K562 (cell line): ENCODE measurements around the gene KRT222. TPM values are rescaled to one million over a fixed set of nuclear protein-coding genes. Genes with fewer than 3 reads are reported as not detected.

Experiments used
- ATAC-seq: fragments of 200-7000 bp; cut with Tn5 transposase; 3 replicates; pipeline ENCODE4 v1.9.1; 2020; ENCODE audit warnings: moderate library complexity
- BruUV-seq: library from RNA; stranded (reverse); fragments of 400-500 nt; replicated peaks from 2 replicates; lab custom pipeline; 2021; lab: Mats Ljungman, UMichigan
- CTCF ChIA-PET: fragments of 300-600 bp; formaldehyde crosslinking; extraction: SDS; loops from one replicate; lab custom pipeline; 2021; ENCODE audit warnings: low intra/inter-chr PET ratio; lab: Yijun Ruan, JAX
- POLR2A ChIA-PET: fragments of 300-600, 350-650 bp; sonication (Branson Sonifier 250); formaldehyde crosslinking; extraction: SDS; loops from one replicate; lab custom pipeline; 2021; ENCODE audit warnings: antibody characterized with exemption, inconsistent platforms; lab: Yijun Ruan, JAX
- DNase-seq, 4 experiments: peaks; one replicate each; pipeline versions ENCODE4 v3.0.0 to v3.0.0-alpha.2; 2011 to 2018; ENCODE audit warnings: low spot score in 3 of 4, mixed read lengths in 3 of 4; ENCODE audit errors: extremely low read depth in 1 of 4
- FAIRE-seq: peaks from 2 replicates; lab custom pipeline; 2011; peaks lifted over from hg19 to GRCh38; lab: Jason Lieb, UNC
- H2AFZ ChIP-seq: 2 replicates; pipeline ENCODE4 v1.6.0; 2011; ENCODE audit warnings: low read depth, low read length, control low read depth, inconsistent platforms
- H3K27ac ChIP-seq: fragments of 200-600 bp; 3 replicates; pipeline ENCODE4 v1.8.0; 2011; ENCODE audit warnings: low read depth, mild to moderate bottlenecking, control low read depth, inconsistent platforms, low read length, moderate library complexity, mixed read lengths; ENCODE audit errors: extremely low read depth
- H3K27me3 ChIP-seq, 2 experiments: fragments of 300-600 bp in 1 of 2; 2 replicates in 1 of 2; 3 replicates in 1 of 2; pipeline versions ENCODE4 v1.6.0 to v1.8.0; 2011; ENCODE audit warnings: inconsistent platforms in 2 of 2, low read length in 2 of 2, mild to moderate bottlenecking in 1 of 2, mixed read lengths in 1 of 2, moderate library complexity in 1 of 2; ENCODE audit not compliant: control insufficient read depth in 2 of 2, insufficient read depth in 2 of 2
- H3K36me3 ChIP-seq: fragments of 300-600 bp; 3 replicates; pipeline ENCODE4 v1.8.0; 2011; ENCODE audit warnings: mild to moderate bottlenecking, low read length, inconsistent platforms; ENCODE audit not compliant: control insufficient read depth, insufficient read depth
- H3K4me1 ChIP-seq, 2 experiments: fragments of 200-600 bp in 1 of 2; replicated peaks in 1 of 2; 2 replicates in 1 of 2; 3 replicates in 1 of 2; pipeline versions ENCODE4 v1.5.1 to v1.8.0; 2011; ENCODE audit warnings: inconsistent platforms in 2 of 2, low read length in 2 of 2, mild to moderate bottlenecking in 1 of 2, mixed read lengths in 1 of 2, moderate library complexity in 1 of 2; ENCODE audit not compliant: control insufficient read depth in 2 of 2, insufficient read depth in 2 of 2
- H3K4me2 ChIP-seq: 2 replicates; pipeline ENCODE4 v1.6.1; 2011; ENCODE audit warnings: low read length, control low read depth, inconsistent platforms, mixed read lengths; ENCODE audit not compliant: insufficient read depth
- H3K4me3 ChIP-seq: fragments of 200-600 bp; sonication (generic), shearing (Covaris generic); 2 replicates; pipeline ENCODE4 v1.5.1; 2016; ENCODE audit warnings: control low read depth, inconsistent platforms
- H3K79me2 ChIP-seq: fragments of 200-600 bp; 3 replicates; pipeline ENCODE4 v1.8.0; 2011; ENCODE audit warnings: low read length, inconsistent platforms; ENCODE audit not compliant: control insufficient read depth, insufficient read depth
- H3K9ac ChIP-seq, 2 experiments: 2 replicates each; pipeline versions ENCODE4 v1.6.0 to v1.6.1; 2011; ENCODE audit warnings: low read depth in 2 of 2, low read length in 2 of 2, control low read depth in 1 of 2, inconsistent platforms in 1 of 2, mild to moderate bottlenecking in 1 of 2, mixed read lengths in 1 of 2; ENCODE audit not compliant: insufficient read depth in 1 of 2
- H3K9me1 ChIP-seq: one replicate; pipeline ENCODE4 v1.6.0; 2011; ENCODE audit warnings: inconsistent platforms, mild to moderate bottlenecking, low read length, moderate library complexity; ENCODE audit not compliant: control insufficient read depth, insufficient read depth
- H3K9me3 ChIP-seq: replicated peaks from 2 replicates; pipeline ENCODE4 v1.5.1; 2011; ENCODE audit warnings: low read depth, low read length, inconsistent platforms; ENCODE audit not compliant: control insufficient read depth, insufficient read depth
- H4K20me1 ChIP-seq: replicated peaks from 2 replicates; pipeline ENCODE4 v1.6.1; 2011; ENCODE audit warnings: low read length, inconsistent platforms, mixed read lengths; ENCODE audit not compliant: control insufficient read depth, insufficient read depth
- MCM5 ChIP-seq: fragments of 450-650 bp; IDR thresholded peaks from 2 replicates; pipeline ENCODE4 v1.6.1; 2016; ENCODE audit warnings: low read depth
- NFATC3 ChIP-seq: fragments of 450-650 bp; IDR thresholded peaks from 2 replicates; pipeline ENCODE4 v1.6.1; 2017; ENCODE audit warnings: mild to moderate bottlenecking
- PML ChIP-seq: IDR thresholded peaks from 2 replicates; pipeline ENCODE4 v1.6.1; 2012; ENCODE audit warnings: low read length, inconsistent platforms
- RBM14 ChIP-seq: fragments of 200-400 bp; formaldehyde crosslinking; IDR thresholded peaks from 2 replicates; pipeline ENCODE4 v1.6.1; 2018; ENCODE audit warnings: low read depth, mild to moderate bottlenecking, low read length, moderate library complexity, borderline replicate concordance; ENCODE audit not compliant: insufficient read depth
- ZBTB2 ChIP-seq: fragments of 450-650 bp; IDR thresholded peaks from 2 replicates; pipeline ENCODE4 v1.6.1; 2016; ENCODE audit warnings: antibody characterized with exemption
- ZBTB34 ChIP-seq: fragments of 250-450 bp; sonication (Bioruptor Pico); IDR thresholded peaks from 2 replicates; pipeline ENCODE4 v1.8.0; 2021; ENCODE audit warnings: mild to moderate bottlenecking, moderate library complexity
- WGBS: fragments of 100-300 bp; shearing (Covaris generic); methylation state at CpG from one replicate; pipeline ENCODE4 v1.1.6; 2016; ENCODE audit warnings: low coverage, mixed read lengths; ENCODE audit not compliant: insufficient coverage; ENCODE audit errors: missing lambda C conversion rate; 5-methylcytosine and 5-hydroxymethylcytosine counted together
- in situ Hi-C: fragments of 300-500 bp; cut with MboI; formaldehyde crosslinking; loops from 4 replicates; pipeline ENCODE4 v1.15.0; 2018; ENCODE audit warnings: inconsistent platforms, mixed read lengths
- intact Hi-C: fragments of 100-400 bp; cut with micrococcal nuclease; formaldehyde crosslinking; loops from 2 replicates; pipeline ENCODE4 v1.14.2; 2022
- polyA plus RNA-seq, 8 experiments: library from polyadenylated mRNA; depleted of rRNA in 4 of 8; stranded (reverse) in 5 of 8; unstranded in 3 of 8; fragments of >200 nt; fragmentation: Nextera tagmentation in 2 of 8; fragmentation: Illumina TruSeq in 1 of 8; extraction: Ambion mirVana in 2 of 8; extraction: Trizol in 1 of 8; gene quantifications; 2 replicates each; pipeline versions ENCODE4 v1.2.1 to v1.2.3, GENCODE V29; 2011 to 2014; ENCODE audit warnings: inconsistent platforms in 1 of 8, missing spikeins in 1 of 8
- total RNA-seq, 7 experiments: library from RNA; depleted of rRNA in 6 of 7; stranded (reverse); fragments of >200 nt in 6 of 7; fragmentation: Illumina TruSeq in 2 of 7; extraction: Trizol in 2 of 7; gene quantifications; 2 replicates each; pipeline versions ENCODE4 v1.2.1 to v1.2.3, GENCODE V29; 2011 to 2021; ENCODE audit warnings: low replicate concordance in 1 of 7
- TF ChIP-seq, protein P1 (sequence below): fragments of 250-450 bp; sonication (Bioruptor Pico); IDR thresholded peaks from 2 replicates; pipeline ENCODE4 v1.4.0; 2020; ENCODE audit warnings: mild to moderate bottlenecking, moderate library complexity, borderline replicate concordance
- TF ChIP-seq, protein P2 (sequence below): fragments of 450-650 bp; formaldehyde crosslinking; IDR thresholded peaks from 2 replicates; pipeline ENCODE4 v1.4.0; 2020; ENCODE audit warnings: mild to moderate bottlenecking, moderate library complexity

The KRT222 gene
- total and polyA plus RNA-seq, 9 of the 15 experiments (the other 6 are each of a cell fraction or from before 2014, with no cell fraction given) = 0.03 to 0.11 (median 0.05) TPM; not detected in 5

- Histone ChIP-seq H3K79me2 (peaks cover 6% of the 10 kb centered on the region; the same call in 2 of the 3 replicates), H3K4me1 (no peaks in the 10 kb centered on the region), H3K27ac (no peak overlapping the region), H2AFZ (no peak overlapping the region), H3K27me3 (no peaks in the 10 kb centered on the region), H3K36me3 (peaks cover 98% of the 10 kb centered on the region), H3K4me2 (no peak overlapping the region), H4K20me1 (no peaks in the 10 kb centered on the region), H3K9ac (no peak overlapping the region), H3K4me3 (no peak overlapping the region), H3K9me1 (no peaks in the 10 kb centered on the region), H3K9me3 (no peaks in the 10 kb centered on the region)
- POLR2A ChIA-PET = interaction anchor here (0.6 to 8.7 kb wide), 10 partner anchors 9 to 995 kb away, joined by 3 to 55 read pairs (median 3); partner anchors contain the start of gene SMARCE1
- intact Hi-C loops (no loop called here), in situ Hi-C loops (no loop called here)
- CTCF ChIA-PET = no interaction called here
- no peak for FAIRE-seq
- TF ChIP-seq, protein P1, sequence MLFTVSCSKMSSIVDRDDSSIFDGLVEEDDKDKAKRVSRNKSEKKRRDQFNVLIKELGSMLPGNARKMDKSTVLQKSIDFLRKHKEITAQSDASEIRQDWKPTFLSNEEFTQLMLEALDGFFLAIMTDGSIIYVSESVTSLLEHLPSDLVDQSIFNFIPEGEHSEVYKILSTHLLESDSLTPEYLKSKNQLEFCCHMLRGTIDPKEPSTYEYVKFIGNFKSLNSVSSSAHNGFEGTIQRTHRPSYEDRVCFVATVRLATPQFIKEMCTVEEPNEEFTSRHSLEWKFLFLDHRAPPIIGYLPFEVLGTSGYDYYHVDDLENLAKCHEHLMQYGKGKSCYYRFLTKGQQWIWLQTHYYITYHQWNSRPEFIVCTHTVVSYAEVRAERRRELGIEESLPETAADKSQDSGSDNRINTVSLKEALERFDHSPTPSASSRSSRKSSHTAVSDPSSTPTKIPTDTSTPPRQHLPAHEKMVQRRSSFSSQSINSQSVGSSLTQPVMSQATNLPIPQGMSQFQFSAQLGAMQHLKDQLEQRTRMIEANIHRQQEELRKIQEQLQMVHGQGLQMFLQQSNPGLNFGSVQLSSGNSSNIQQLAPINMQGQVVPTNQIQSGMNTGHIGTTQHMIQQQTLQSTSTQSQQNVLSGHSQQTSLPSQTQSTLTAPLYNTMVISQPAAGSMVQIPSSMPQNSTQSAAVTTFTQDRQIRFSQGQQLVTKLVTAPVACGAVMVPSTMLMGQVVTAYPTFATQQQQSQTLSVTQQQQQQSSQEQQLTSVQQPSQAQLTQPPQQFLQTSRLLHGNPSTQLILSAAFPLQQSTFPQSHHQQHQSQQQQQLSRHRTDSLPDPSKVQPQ (CRISPR knock-in tag) = no peak
- TF ChIP-seq PML (no peak), ZBTB34 (CRISPR knock-in tag) (no peak), NFATC3 (no peak), RBM14 (no peak), MCM5 (no peak), ZBTB2 (no peak)
- TF ChIP-seq, protein P2, sequence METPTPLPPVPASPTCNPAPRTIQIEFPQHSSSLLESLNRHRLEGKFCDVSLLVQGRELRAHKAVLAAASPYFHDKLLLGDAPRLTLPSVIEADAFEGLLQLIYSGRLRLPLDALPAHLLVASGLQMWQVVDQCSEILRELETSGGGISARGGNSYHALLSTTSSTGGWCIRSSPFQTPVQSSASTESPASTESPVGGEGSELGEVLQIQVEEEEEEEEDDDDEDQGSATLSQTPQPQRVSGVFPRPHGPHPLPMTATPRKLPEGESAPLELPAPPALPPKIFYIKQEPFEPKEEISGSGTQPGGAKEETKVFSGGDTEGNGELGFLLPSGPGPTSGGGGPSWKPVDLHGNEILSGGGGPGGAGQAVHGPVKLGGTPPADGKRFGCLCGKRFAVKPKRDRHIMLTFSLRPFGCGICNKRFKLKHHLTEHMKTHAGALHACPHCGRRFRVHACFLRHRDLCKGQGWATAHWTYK (CRISPR knock-in tag) = no peak
- 71% methylated on average over 1 of the region's 1 CpG for WGBS
- no TSS peak for BruUV-seq
- ATAC-seq = no peak
- no peak for DNase-seq
Observed at GRCh38 chr17:40633871-40634270, 31.1 kb downstream of the KRT222 start.
